DND-41 (cell line): ENCODE measurements around the gene INPP5A.
"Not testable (repeated sequence)": the region's sequence is repeated elsewhere in the genome, so short reads cannot be mapped to it uniquely, and the experiment has no call there.

Experiments
- ATAC-seq: fragments of 200-7000 bp; cut with Tn5 transposase; 3 replicates; pipeline ENCODE4 v1.9.1; 2021; ENCODE audit warnings: low read depth; ENCODE audit not compliant: insufficient read depth
- DNase-seq: peaks from one replicate; pipeline ENCODE4 v3.0.0-alpha.2; 2020
- H2AFZ ChIP-seq: 2 replicates; pipeline ENCODE4 v1.6.0; 2012; ENCODE audit warnings: low read depth, low read length
- H3K27ac ChIP-seq: 2 replicates; pipeline ENCODE4 v1.5.1; 2012; ENCODE audit warnings: low read length, inconsistent platforms
- H3K27me3 ChIP-seq: fragments of 200-600 bp; sonication (generic); 2 replicates; pipeline ENCODE4 v1.6.0; 2012; ENCODE audit warnings: low read length, mild to moderate bottlenecking, inconsistent platforms; ENCODE audit not compliant: insufficient read depth, poor library complexity
- H3K36me3 ChIP-seq: 2 replicates; pipeline ENCODE4 v1.5.1; 2012; ENCODE audit warnings: low read length, inconsistent platforms; ENCODE audit not compliant: insufficient read depth
- H3K4me1 ChIP-seq: 2 replicates; pipeline ENCODE4 v1.5.1; 2012; ENCODE audit warnings: mild to moderate bottlenecking, low read length; ENCODE audit not compliant: insufficient read depth
- H3K4me2 ChIP-seq: 2 replicates; pipeline ENCODE4 v1.6.0; 2012; ENCODE audit warnings: mild to moderate bottlenecking, moderate library complexity, low read length, inconsistent platforms; ENCODE audit not compliant: insufficient read depth
- H3K4me3 ChIP-seq, 2 experiments: fragments of 200-600 bp in 1 of 2; shearing (Covaris generic) in 1 of 2; 2 replicates each; pipeline ENCODE4 v1.5.1; 2012 to 2016; ENCODE audit warnings: inconsistent platforms in 2 of 2, low read length in 2 of 2, mild to moderate bottlenecking in 2 of 2, low read depth in 1 of 2, moderate library complexity in 1 of 2
- H3K79me2 ChIP-seq: 2 replicates; pipeline ENCODE4 v1.6.0; 2012; ENCODE audit warnings: low read length, inconsistent platforms; ENCODE audit not compliant: insufficient read depth
- H3K9ac ChIP-seq: 2 replicates; pipeline ENCODE4 v1.6.0; 2012; ENCODE audit warnings: low read depth, mild to moderate bottlenecking, inconsistent platforms, low read length, moderate library complexity
- H3K9me3 ChIP-seq: 2 replicates; pipeline ENCODE4 v1.5.1; 2012; ENCODE audit warnings: low read length, moderate library complexity, mild to moderate bottlenecking, inconsistent platforms; ENCODE audit not compliant: insufficient read depth, severe bottlenecking
- H4K20me1 ChIP-seq: 2 replicates; pipeline ENCODE4 v1.6.0; 2012; ENCODE audit warnings: low read length; ENCODE audit not compliant: insufficient read depth
- EZH2 ChIP-seq: IDR thresholded peaks from 3 replicates; pipeline ENCODE4 v1.6.1; 2012; ENCODE audit warnings: borderline replicate concordance, low read depth, mild to moderate bottlenecking, moderate library complexity, low read length, inconsistent platforms; ENCODE audit not compliant: severe bottlenecking
- TF ChIP-seq, protein P1 (sequence below): IDR thresholded peaks from 2 replicates; pipeline ENCODE4 v1.5.1; 2012; ENCODE audit warnings: borderline replicate concordance, low read length, moderate library complexity, mild to moderate bottlenecking; ENCODE audit not compliant: poor library complexity, severe bottlenecking; ENCODE audit errors: extremely low read depth

INPP5A gene

DNA sequence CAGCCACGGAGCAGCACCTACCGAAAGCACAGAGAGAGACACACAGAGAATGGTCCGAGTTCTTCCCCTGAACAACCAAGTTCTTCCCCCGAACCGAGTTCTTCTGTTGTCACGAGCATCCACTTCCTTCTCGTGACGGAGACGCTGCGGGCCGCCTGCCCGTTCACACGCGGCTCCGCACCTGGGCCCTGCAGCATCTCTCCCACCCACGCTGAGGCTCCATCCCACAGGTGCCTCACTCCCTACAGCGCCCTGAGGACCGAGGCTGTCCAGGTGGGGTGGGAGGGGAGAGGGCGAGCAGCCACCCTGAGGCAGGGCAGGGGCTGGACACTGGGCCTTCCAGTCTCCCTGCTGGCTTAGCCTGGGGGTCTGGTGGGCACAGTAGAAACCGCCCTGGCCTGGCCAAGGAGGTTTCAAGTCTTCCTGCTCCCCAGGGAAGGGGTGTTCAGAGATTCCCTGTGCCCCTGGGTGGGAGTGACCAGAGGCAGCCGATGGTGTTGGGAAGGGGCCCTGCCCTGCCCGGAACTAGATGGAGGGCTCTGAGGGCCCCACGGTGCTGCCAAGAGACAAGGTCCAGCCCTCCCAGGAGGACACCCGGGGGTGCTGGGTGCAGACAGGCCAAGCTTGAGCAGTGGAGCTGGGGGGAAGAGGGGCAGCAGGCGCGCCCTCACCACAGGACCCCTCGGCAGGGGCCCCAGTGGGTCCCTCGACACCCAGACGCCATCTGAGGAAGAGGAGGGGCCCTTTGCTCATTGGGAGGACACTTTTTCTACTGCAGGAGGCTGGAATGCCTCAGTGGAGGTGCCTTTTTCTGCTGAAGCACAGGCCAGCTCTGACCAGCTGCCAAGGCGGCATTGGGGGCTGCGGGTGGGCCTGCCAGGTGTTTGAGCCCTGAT is 253.6 kb downstream of the INPP5A start:
- TF ChIP-seq, protein P1, sequence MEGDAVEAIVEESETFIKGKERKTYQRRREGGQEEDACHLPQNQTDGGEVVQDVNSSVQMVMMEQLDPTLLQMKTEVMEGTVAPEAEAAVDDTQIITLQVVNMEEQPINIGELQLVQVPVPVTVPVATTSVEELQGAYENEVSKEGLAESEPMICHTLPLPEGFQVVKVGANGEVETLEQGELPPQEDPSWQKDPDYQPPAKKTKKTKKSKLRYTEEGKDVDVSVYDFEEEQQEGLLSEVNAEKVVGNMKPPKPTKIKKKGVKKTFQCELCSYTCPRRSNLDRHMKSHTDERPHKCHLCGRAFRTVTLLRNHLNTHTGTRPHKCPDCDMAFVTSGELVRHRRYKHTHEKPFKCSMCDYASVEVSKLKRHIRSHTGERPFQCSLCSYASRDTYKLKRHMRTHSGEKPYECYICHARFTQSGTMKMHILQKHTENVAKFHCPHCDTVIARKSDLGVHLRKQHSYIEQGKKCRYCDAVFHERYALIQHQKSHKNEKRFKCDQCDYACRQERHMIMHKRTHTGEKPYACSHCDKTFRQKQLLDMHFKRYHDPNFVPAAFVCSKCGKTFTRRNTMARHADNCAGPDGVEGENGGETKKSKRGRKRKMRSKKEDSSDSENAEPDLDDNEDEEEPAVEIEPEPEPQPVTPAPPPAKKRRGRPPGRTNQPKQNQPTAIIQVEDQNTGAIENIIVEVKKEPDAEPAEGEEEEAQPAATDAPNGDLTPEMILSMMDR, result no peak
- TF ChIP-seq EZH2, result no peak
- Histone ChIP-seq H3K9me3 (peaks cover 12% of the 10 kb centered on the region), H3K27me3 (no peaks in the 10 kb centered on the region), H3K27ac (no peak overlapping the region), H3K36me3 (no peaks in the 10 kb centered on the region), H3K4me2 (no peak overlapping the region), H3K4me3 (no peak overlapping the region), H4K20me1 (no peaks in the 10 kb centered on the region), H3K4me1 (no peaks in the 10 kb centered on the region), H2AFZ (no peak overlapping the region), H3K79me2 (no peaks in the 10 kb centered on the region), H3K9ac (no peak overlapping the region)
- no peak for ATAC-seq
- no peak for DNase-seq

DNA sequence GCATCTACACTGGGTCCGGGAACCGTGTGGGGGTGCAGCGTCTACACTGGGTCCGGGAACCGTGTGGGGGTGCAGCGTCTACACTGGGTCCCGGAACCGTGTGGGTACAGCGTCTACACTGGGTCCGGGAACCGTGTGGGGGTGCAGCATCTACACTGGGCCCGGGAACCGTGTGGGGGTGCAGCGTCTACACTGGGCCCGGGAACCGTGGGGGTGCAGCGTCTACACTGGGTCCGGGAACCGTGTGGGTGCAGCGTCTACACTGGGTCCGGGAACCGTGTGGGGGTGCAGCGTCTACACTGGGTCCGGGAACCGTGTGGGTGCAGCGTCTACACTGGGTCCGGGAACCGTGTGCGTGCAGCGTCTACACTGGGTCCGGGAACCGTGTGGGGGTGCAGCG is 254.5 kb downstream of the INPP5A start:
- H4K20me1 ChIP-seq, H3K4me1 ChIP-seq, H3K9me3 ChIP-seq, H3K9ac ChIP-seq, H3K27me3 ChIP-seq, H2AFZ ChIP-seq, H3K27ac ChIP-seq, H3K79me2 ChIP-seq, H3K4me2 ChIP-seq, H3K4me3 ChIP-seq, DNase-seq, ATAC-seq, H3K36me3 ChIP-seq: not testable (repeated sequence)

DNA sequence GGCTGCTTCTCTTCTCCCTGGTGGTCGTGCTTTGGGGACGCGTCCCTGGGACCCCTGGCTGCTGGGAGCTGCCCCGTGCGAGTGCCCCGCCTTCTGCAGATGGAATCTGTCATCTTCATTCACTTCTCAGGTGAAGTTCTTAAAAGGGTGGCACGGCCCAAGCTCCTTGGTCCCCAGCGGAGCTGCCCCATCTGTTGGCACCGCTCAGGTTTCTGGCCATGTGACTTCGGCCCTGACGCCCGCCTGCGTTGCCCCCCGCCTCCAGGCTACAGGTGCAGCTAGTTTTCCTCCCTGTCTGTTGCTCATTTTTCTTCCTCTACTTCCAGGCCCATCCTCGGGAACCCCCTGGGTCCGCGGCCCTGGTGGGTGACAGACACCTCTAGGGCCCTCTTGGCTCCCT is 255.2 kb downstream of the INPP5A start:
- no peak overlapping the region for H3K9ac ChIP-seq
- H2AFZ ChIP-seq, result no peak overlapping the region
- no peaks in the 10 kb centered on the region for H3K79me2 ChIP-seq
- no peak for ATAC-seq
- no peak overlapping the region for H3K4me3 ChIP-seq
- H3K9me3 ChIP-seq, result no peaks in the 10 kb centered on the region
- no peak for DNase-seq
- H3K27ac ChIP-seq, result no peak overlapping the region
- TF ChIP-seq EZH2, result no peak
- TF ChIP-seq, protein P1, result no peak
- no peak overlapping the region for H3K4me2 ChIP-seq
- no peaks in the 10 kb centered on the region for H3K36me3 ChIP-seq
- no peaks in the 10 kb centered on the region for H3K4me1 ChIP-seq
- no peaks in the 10 kb centered on the region for H4K20me1 ChIP-seq
- H3K27me3 ChIP-seq, result no peaks in the 10 kb centered on the region

DNA sequence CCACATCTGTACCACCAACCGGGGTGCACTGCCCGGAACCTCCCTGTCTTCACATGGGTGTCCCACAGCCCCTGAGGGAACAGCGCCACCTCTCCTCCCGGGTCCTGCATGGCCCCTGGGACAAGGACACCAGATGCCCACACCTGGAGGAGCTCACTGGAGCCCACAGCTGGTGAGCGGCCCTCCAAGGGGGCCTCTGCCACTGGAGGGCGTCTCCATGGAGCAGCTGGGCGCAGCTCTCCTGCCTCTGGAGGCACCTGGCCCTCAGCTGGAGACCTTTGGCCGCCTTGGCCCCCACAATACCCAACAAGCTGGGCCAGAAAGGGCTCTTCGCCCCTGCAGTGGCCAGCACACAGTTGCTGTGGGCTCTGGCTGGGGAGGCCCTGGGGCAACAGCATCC is 255.6 kb downstream of the INPP5A start:
- ATAC-seq (no peak), DNase-seq (no peak)
- Histone ChIP-seq H4K20me1 (no peaks in the 10 kb centered on the region), H3K27ac (no peak overlapping the region), H3K36me3 (no peaks in the 10 kb centered on the region), H3K27me3 (no peaks in the 10 kb centered on the region), H3K4me2 (no peak overlapping the region), H3K4me3 (no peak overlapping the region), H3K79me2 (no peaks in the 10 kb centered on the region), H3K9me3 (no peaks in the 10 kb centered on the region), H3K9ac (no peak overlapping the region), H3K4me1 (no peaks in the 10 kb centered on the region), H2AFZ (no peak overlapping the region)
- TF ChIP-seq, protein P1, result peak; percentile 7
- no peak for TF ChIP-seq EZH2
